ENCODE measurements around the gene HS6ST3.

The HS6ST3 gene

DNA sequence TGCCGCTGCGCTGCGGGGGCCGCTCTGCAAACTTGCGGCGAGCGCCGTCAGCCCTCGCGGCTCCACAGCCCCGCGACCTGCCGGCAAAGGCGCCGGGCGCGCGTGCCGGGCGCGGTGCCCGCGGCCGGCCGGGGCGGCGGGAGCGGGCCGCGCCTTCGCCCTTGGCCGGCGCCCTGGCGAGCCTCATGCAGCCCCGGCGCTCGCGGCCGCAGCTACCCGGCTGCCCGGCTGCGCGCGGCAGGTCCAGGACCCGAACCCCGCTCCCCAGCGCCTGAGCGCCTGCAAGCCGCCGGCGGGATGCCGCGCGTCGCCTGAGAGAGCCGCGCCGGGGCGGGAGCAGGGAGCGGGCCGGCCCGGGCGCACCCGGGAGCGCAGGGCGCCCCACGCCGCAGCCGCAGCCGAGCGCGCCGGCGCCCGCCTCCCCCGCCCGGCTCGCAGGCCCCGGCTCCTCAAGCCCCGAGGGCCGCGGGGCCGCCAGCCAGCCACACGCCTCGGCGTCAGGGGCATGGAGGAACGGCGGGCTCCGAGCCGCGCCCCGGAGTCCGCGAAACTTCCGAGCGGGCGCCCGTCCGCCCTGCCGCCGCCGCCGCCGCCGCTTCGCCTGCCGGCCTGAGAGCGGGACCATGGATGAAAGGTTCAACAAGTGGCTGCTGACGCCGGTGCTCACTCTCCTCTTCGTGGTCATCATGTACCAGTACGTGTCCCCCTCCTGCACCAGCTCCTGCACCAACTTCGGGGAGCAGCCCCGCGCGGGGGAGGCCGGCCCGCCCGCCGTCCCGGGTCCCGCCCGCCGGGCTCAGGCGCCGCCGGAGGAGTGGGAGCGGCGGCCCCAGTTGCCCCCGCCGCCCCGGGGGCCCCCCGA, 564 bp downstream of the HS6ST3 start:
- no peak for ATAC-seq (ENCODE audit: insufficient read depth, low read depth)
- Histone ChIP-seq H3K27ac (ENCODE audit: low read length) (no peak overlapping the region), H4K20me1 (ENCODE audit: insufficient read depth, low read length) (no peaks in the 10 kb centered on the region), H2AFZ (ENCODE audit: low read depth, low read length) (no peak overlapping the region), H3K4me2 (ENCODE audit: insufficient read depth, low read length) (no peak overlapping the region), H3K4me1 (ENCODE audit: insufficient read depth, low read length) (no peaks in the 10 kb centered on the region), H3K4me3 (ENCODE audit: low read depth in 1 of 2, low read length in 2 of 2) (no peak overlapping the region), H3K79me2 (ENCODE audit: insufficient read depth, low read length) (no peaks in the 10 kb centered on the region), H3K9me3 (ENCODE audit: insufficient read depth, low read length, severe bottlenecking) (no peaks in the 10 kb centered on the region), H3K36me3 (ENCODE audit: insufficient read depth, low read length) (no peaks in the 10 kb centered on the region), H3K27me3 (ENCODE audit: insufficient read depth, low read length, poor library complexity) (no peaks in the 10 kb centered on the region), H3K9ac (ENCODE audit: low read depth, low read length) (no peak overlapping the region)
- TF ChIP-seq EZH2 (IDR thresholded peaks at IDR 0.05; ENCODE audit: borderline replicate concordance, low read depth, low read length, severe bottlenecking): no peak
- TF ChIP-seq, protein P1, sequence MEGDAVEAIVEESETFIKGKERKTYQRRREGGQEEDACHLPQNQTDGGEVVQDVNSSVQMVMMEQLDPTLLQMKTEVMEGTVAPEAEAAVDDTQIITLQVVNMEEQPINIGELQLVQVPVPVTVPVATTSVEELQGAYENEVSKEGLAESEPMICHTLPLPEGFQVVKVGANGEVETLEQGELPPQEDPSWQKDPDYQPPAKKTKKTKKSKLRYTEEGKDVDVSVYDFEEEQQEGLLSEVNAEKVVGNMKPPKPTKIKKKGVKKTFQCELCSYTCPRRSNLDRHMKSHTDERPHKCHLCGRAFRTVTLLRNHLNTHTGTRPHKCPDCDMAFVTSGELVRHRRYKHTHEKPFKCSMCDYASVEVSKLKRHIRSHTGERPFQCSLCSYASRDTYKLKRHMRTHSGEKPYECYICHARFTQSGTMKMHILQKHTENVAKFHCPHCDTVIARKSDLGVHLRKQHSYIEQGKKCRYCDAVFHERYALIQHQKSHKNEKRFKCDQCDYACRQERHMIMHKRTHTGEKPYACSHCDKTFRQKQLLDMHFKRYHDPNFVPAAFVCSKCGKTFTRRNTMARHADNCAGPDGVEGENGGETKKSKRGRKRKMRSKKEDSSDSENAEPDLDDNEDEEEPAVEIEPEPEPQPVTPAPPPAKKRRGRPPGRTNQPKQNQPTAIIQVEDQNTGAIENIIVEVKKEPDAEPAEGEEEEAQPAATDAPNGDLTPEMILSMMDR (IDR thresholded peaks at IDR 0.05; ENCODE audit: borderline replicate concordance, extremely low read depth, low read length, poor library complexity, severe bottlenecking): no peak
- no peak for DNase-seq

DNA sequence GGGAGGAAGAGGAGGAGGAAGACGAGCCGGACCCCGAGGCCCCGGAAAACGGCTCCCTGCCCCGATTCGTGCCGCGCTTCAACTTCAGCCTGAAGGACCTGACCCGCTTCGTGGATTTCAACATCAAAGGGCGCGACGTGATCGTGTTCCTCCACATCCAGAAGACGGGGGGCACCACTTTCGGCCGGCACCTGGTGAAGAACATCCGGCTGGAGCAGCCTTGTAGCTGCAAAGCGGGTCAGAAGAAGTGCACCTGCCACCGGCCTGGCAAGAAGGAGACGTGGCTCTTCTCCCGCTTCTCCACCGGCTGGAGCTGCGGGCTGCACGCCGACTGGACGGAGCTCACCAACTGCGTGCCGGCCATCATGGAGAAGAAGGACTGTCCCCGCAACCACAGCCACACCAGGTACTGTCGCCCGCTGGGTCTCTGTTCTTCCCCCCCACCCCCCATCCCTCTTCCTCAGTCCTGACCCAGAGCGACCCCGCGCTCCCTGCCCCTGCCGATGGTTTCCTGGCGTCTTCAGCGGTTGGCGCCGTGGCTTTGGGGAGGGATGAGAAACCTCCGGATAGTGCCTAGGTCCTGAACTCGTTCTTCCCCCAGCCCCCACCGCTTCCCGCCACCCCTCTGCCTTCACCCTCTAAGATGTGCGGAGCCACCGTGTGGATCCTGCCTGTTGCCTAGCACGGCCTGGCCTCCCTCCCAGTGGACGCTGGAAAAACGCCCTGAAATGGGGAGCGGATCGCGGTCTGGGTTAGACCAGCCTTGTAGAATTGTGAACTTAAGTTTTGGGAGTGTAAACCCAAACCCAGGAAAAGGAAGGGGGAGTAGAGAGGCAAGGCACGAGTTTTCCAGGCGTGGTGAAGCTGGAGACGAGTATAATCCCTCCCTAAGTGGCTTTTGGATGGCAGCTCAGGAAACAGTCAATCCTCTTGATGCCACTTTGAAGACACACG, 1.5 kb downstream of the HS6ST3 start:
- H3K4me1 ChIP-seq (ENCODE audit: insufficient read depth, low read length): no peaks in the 10 kb centered on the region
- H3K27ac ChIP-seq (ENCODE audit: low read length): no peak overlapping the region
- no peak overlapping the region for H3K4me3 ChIP-seq (ENCODE audit: low read depth in 1 of 2, low read length in 2 of 2)
- no peaks in the 10 kb centered on the region for H3K27me3 ChIP-seq (ENCODE audit: insufficient read depth, low read length, poor library complexity)
- no peak overlapping the region for H2AFZ ChIP-seq (ENCODE audit: low read depth, low read length)
- H4K20me1 ChIP-seq (ENCODE audit: insufficient read depth, low read length): no peaks in the 10 kb centered on the region
- H3K36me3 ChIP-seq (ENCODE audit: insufficient read depth, low read length): no peaks in the 10 kb centered on the region
- no peak for TF ChIP-seq EZH2 (IDR thresholded peaks at IDR 0.05; ENCODE audit: borderline replicate concordance, low read depth, low read length, severe bottlenecking)
- TF ChIP-seq, protein P1 (IDR thresholded peaks at IDR 0.05; ENCODE audit: borderline replicate concordance, extremely low read depth, low read length, poor library complexity, severe bottlenecking): no peak
- H3K9ac ChIP-seq (ENCODE audit: low read depth, low read length): no peak overlapping the region
- no peaks in the 10 kb centered on the region for H3K79me2 ChIP-seq (ENCODE audit: insufficient read depth, low read length)
- no peak overlapping the region for H3K4me2 ChIP-seq (ENCODE audit: insufficient read depth, low read length)
- H3K9me3 ChIP-seq (ENCODE audit: insufficient read depth, low read length, severe bottlenecking): no peaks in the 10 kb centered on the region
- ATAC-seq (ENCODE audit: insufficient read depth, low read depth) (no peak), DNase-seq (no peak)

DNA sequence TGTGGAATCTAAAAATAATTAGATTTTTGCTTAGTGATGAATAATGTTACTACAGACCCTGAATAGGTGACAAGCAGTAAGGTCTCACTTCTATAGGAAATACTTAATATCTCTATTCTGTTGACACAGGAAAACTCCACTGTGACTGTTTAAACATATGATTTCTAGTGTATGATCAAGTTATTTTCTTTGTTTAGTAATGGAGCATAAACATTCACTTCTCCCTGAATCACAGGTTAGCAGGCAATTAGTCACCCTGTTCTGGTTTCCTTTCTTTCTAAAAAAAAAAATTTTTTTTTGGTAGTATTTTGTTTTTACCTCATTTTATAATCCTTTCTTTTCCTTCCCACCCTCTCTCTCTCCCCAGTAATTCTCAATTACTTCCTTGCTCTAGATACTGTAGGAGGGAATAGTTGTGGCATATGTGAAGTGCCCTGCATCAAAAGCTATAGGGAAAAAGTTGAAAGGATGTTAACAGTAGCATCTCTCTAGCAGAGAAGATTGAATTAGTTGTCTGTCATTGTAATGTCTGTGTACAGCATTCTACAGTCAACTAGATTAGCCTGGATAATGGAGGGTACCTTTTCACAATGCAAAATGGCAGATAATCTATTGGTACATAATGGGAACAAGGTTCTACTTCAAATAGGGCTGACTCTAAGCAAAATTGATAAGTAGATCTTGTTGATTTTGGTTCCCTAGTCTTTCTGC, 3.5 kb downstream of the HS6ST3 start:
- no peaks in the 10 kb centered on the region for H3K79me2 ChIP-seq (ENCODE audit: insufficient read depth, low read length)
- no peaks in the 10 kb centered on the region for H4K20me1 ChIP-seq (ENCODE audit: insufficient read depth, low read length)
- no peak for TF ChIP-seq EZH2 (IDR thresholded peaks at IDR 0.05; ENCODE audit: borderline replicate concordance, low read depth, low read length, severe bottlenecking)
- TF ChIP-seq, protein P1 (IDR thresholded peaks at IDR 0.05; ENCODE audit: borderline replicate concordance, extremely low read depth, low read length, poor library complexity, severe bottlenecking): no peak
- DNase-seq: no peak
- no peak overlapping the region for H2AFZ ChIP-seq (ENCODE audit: low read depth, low read length)
- no peak overlapping the region for H3K27ac ChIP-seq (ENCODE audit: low read length)
- no peak overlapping the region for H3K4me3 ChIP-seq (ENCODE audit: low read depth in 1 of 2, low read length in 2 of 2)
- H3K9ac ChIP-seq (ENCODE audit: low read depth, low read length): no peak overlapping the region
- no peaks in the 10 kb centered on the region for H3K36me3 ChIP-seq (ENCODE audit: insufficient read depth, low read length)
- no peaks in the 10 kb centered on the region for H3K27me3 ChIP-seq (ENCODE audit: insufficient read depth, low read length, poor library complexity)
- H3K4me2 ChIP-seq (ENCODE audit: insufficient read depth, low read length): no peak overlapping the region
- ATAC-seq (ENCODE audit: insufficient read depth, low read depth): no peak
- H3K4me1 ChIP-seq (ENCODE audit: insufficient read depth, low read length): no peaks in the 10 kb centered on the region
- H3K9me3 ChIP-seq (ENCODE audit: insufficient read depth, low read length, severe bottlenecking): no peaks in the 10 kb centered on the region

Measured in DND-41 (cell line).